H1 (cell line): ENCODE data around the gene CDR2L. TPM values are rescaled to one million over a fixed set of nuclear protein-coding genes. Genes with fewer than 3 reads are reported as not detected.

Source experiments
- CTCF ChIA-PET: fragments of 300-600 bp; sonication (Branson Sonifier 250); formaldehyde crosslinking; loops from one replicate; lab custom pipeline; 2021; ENCODE audit not compliant: partially characterized antibody; lab: Charles Lee
- POLR2A ChIA-PET: fragments of 300-600 bp; sonication (Branson Sonifier 250); formaldehyde crosslinking; loops from one replicate; lab custom pipeline; 2021; ENCODE audit warnings: inconsistent platforms; ENCODE audit not compliant: partially characterized antibody; lab: Charles Lee
- DNase-seq, 2 experiments: peaks; one replicate each; pipeline versions ENCODE4 v3.0.0 to v3.0.0-alpha.2; 2010 to 2022; ENCODE audit warnings: low spot score in 2 of 2, low read depth in 1 of 2, mixed read lengths in 1 of 2
- FAIRE-seq: peaks from 2 replicates; lab custom pipeline; 2011; peaks lifted over from hg19 to GRCh38; lab: Jason Lieb, UNC
- H2AFZ ChIP-seq: 2 replicates; pipeline ENCODE4 v1.8.1; 2012; ENCODE audit warnings: low read length, inconsistent platforms
- H2AK5ac ChIP-seq: 2 replicates; pipeline ENCODE4 v1.6.1; 2013; ENCODE audit warnings: low read depth, low read length
- H2BK120ac ChIP-seq: replicated peaks from 2 replicates; pipeline ENCODE3; 2013; ENCODE audit warnings: low read depth, low read length, inconsistent platforms
- H2BK12ac ChIP-seq: 2 replicates; pipeline ENCODE4 v1.6.1; 2013; ENCODE audit warnings: low read depth, low read length
- H2BK15ac ChIP-seq: 2 replicates; pipeline ENCODE4 v1.6.1; 2013; ENCODE audit warnings: low read length
- H2BK20ac ChIP-seq: 2 replicates; pipeline ENCODE4 v1.6.1; 2013; ENCODE audit warnings: low read length
- H2BK5ac ChIP-seq: 2 replicates; pipeline ENCODE4 v1.6.1; 2013; ENCODE audit warnings: low read depth, low read length
- H3K14ac ChIP-seq: 2 replicates; pipeline ENCODE4 v1.6.1; 2013; ENCODE audit warnings: inconsistent platforms; ENCODE audit not compliant: insufficient read length
- H3K18ac ChIP-seq: 2 replicates; pipeline ENCODE4 v1.6.1; 2013; ENCODE audit warnings: low read length; ENCODE audit errors: extremely low read depth
- H3K23ac ChIP-seq: 2 replicates; pipeline ENCODE4 v1.6.1; 2013; ENCODE audit warnings: inconsistent platforms; ENCODE audit not compliant: insufficient read length
- H3K23me2 ChIP-seq: 2 replicates; pipeline ENCODE4 v1.6.1; 2013; ENCODE audit warnings: low read depth, low read length
- H3K27ac ChIP-seq: 2 replicates; pipeline ENCODE4 v1.6.1; 2011; ENCODE audit warnings: low read depth, low read length, inconsistent platforms
- H3K27me3 ChIP-seq, 4 experiments: replicated peaks in 1 of 4; 1 replicate in 1 of 4; 2 replicates in 3 of 4; pipeline versions ENCODE4 v1.6.1 to v1.8.1; 2011 to 2013; ENCODE audit warnings: low read length in 3 of 4, mild to moderate bottlenecking in 3 of 4, inconsistent platforms in 2 of 4, mixed read lengths in 2 of 4, moderate library complexity in 1 of 4; ENCODE audit not compliant: control insufficient read depth in 3 of 4, insufficient read depth in 3 of 4; ENCODE audit errors: extremely low read depth in 1 of 4
- H3K36me3 ChIP-seq, 4 experiments: 2 replicates each; pipeline versions ENCODE4 v1.6.1 to v1.8.1; 2011 to 2013; ENCODE audit warnings: mild to moderate bottlenecking in 4 of 4, low read length in 3 of 4, moderate library complexity in 2 of 4, control low read depth in 1 of 4, inconsistent platforms in 1 of 4; ENCODE audit not compliant: insufficient read depth in 4 of 4, control insufficient read depth in 2 of 4
- H3K4ac ChIP-seq: replicated peaks from 2 replicates; pipeline ENCODE3; 2013; ENCODE audit warnings: low read length, low read depth, mixed read lengths, inconsistent platforms; ENCODE audit not compliant: insufficient read length
- H3K4me1 ChIP-seq, 4 experiments: replicated peaks in 1 of 4; 1 replicate in 1 of 4; 2 replicates in 3 of 4; pipeline versions ENCODE4 v1.6.1 to v1.8.1; 2011 to 2013; ENCODE audit warnings: low read length in 3 of 4, inconsistent platforms in 2 of 4, mixed read lengths in 1 of 4; ENCODE audit not compliant: insufficient read depth in 4 of 4, control insufficient read depth in 3 of 4
- H3K4me2 ChIP-seq, 2 experiments: 2 replicates each; pipeline versions ENCODE4 v1.6.1 to v1.8.1; 2011 to 2013; ENCODE audit warnings: low read depth in 2 of 2, low read length in 2 of 2, control low read depth in 1 of 2, inconsistent platforms in 1 of 2, mild to moderate bottlenecking in 1 of 2; ENCODE audit not compliant: insufficient read depth in 1 of 2
- H3K4me3 ChIP-seq, 4 experiments: fragments of 200-600, 300-600 bp in 1 of 4; sonication (generic), shearing (Covaris generic), sonication (Bioruptor Twin) in 1 of 4; 2 replicates each; pipeline versions ENCODE4 v1.5.1 to v1.8.1; 2011 to 2016; ENCODE audit warnings: low read length in 4 of 4, low read depth in 3 of 4, control low read depth in 2 of 4, inconsistent platforms in 2 of 4, mild to moderate bottlenecking in 2 of 4, mixed read lengths in 1 of 4, moderate library complexity in 1 of 4; ENCODE audit not compliant: insufficient read depth in 2 of 4; ENCODE audit errors: extremely low read depth in 1 of 4
- H3K56ac ChIP-seq: replicated peaks from 2 replicates; pipeline ENCODE3; 2013; ENCODE audit warnings: low read depth, mild to moderate bottlenecking, mixed read lengths, low read length, inconsistent platforms; ENCODE audit not compliant: insufficient read length
- H3K79me1 ChIP-seq: 2 replicates; pipeline ENCODE4 v1.6.1; 2013; ENCODE audit warnings: low read depth, low read length, control low read depth
- H3K79me2 ChIP-seq, 2 experiments: 2 replicates each; pipeline versions ENCODE4 v1.6.1 to v1.8.1; 2012 to 2013; ENCODE audit warnings: low read length in 2 of 2, mild to moderate bottlenecking in 2 of 2, inconsistent platforms in 1 of 2; ENCODE audit not compliant: insufficient read depth in 2 of 2, control insufficient read depth in 1 of 2
- H3K9ac ChIP-seq, 4 experiments: replicated peaks in 1 of 4; 1 replicate in 1 of 4; 2 replicates in 3 of 4; pipeline versions ENCODE4 v1.6.1 to v1.8.1; 2011 to 2013; ENCODE audit warnings: low read depth in 3 of 4, low read length in 3 of 4, control low read depth in 2 of 4, mild to moderate bottlenecking in 2 of 4, moderate library complexity in 2 of 4, inconsistent platforms in 1 of 4; ENCODE audit errors: extremely low read depth in 1 of 4
- H3K9me3 ChIP-seq, 2 experiments: 2 replicates each; pipeline versions ENCODE4 v1.6.1 to v1.8.1; 2012 to 2013; ENCODE audit warnings: mild to moderate bottlenecking in 2 of 2, moderate library complexity in 2 of 2, control low read depth in 1 of 2, inconsistent platforms in 1 of 2, low read depth in 1 of 2, low read length in 1 of 2, mixed read lengths in 1 of 2; ENCODE audit not compliant: insufficient read depth in 2 of 2
- H4K20me1 ChIP-seq, 2 experiments: replicated peaks in 1 of 2; 2 replicates each; pipeline versions ENCODE3 to v1.8.1; 2011 to 2013; ENCODE audit warnings: inconsistent platforms in 2 of 2, low read length in 2 of 2, mild to moderate bottlenecking in 1 of 2; ENCODE audit not compliant: insufficient read depth in 2 of 2, control insufficient read depth in 1 of 2
- H4K5ac ChIP-seq: 2 replicates; pipeline ENCODE4 v1.6.1; 2013; ENCODE audit warnings: low read length, low read depth, mixed read lengths, inconsistent platforms; ENCODE audit not compliant: insufficient read length
- H4K8ac ChIP-seq: 2 replicates; pipeline ENCODE4 v1.8.0; 2013; ENCODE audit warnings: mild to moderate bottlenecking, moderate library complexity, low read length, inconsistent platforms; ENCODE audit not compliant: insufficient read depth; ENCODE audit errors: extremely low read depth
- H4K91ac ChIP-seq: replicated peaks from 2 replicates; pipeline ENCODE3; 2013; ENCODE audit warnings: low read length, mixed read lengths, inconsistent platforms; ENCODE audit not compliant: insufficient read length
- CHD2 ChIP-seq: IDR thresholded peaks from 2 replicates; pipeline ENCODE4 v1.6.1; 2012; ENCODE audit warnings: low read length, improper control_type of control experiment
- CTBP2 ChIP-seq: IDR thresholded peaks from 2 replicates; pipeline ENCODE4 v1.7.0; 2011; ENCODE audit warnings: borderline replicate concordance, mild to moderate bottlenecking, moderate library complexity, mixed read lengths, low read length; ENCODE audit not compliant: insufficient read depth, insufficient read length
- FOSL1 ChIP-seq: IDR thresholded peaks from 2 replicates; pipeline ENCODE4 v1.6.1; 2011; ENCODE audit warnings: mild to moderate bottlenecking, low read depth, low read length, moderate library complexity; ENCODE audit not compliant: insufficient read depth
- HDAC2 ChIP-seq, 2 experiments: fragments of 300-600 bp in 1 of 2; sonication (generic) in 1 of 2; IDR thresholded peaks; 2 replicates each; pipeline ENCODE4 v1.6.1; 2011 to 2012; ENCODE audit warnings: low read depth in 2 of 2, low read length in 2 of 2, mild to moderate bottlenecking in 2 of 2, moderate library complexity in 2 of 2, borderline replicate concordance in 1 of 2, inconsistent platforms in 1 of 2
- HDAC6 ChIP-seq: IDR thresholded peaks from one replicate; pipeline ENCODE4 v1.7.1; 2012; ENCODE audit warnings: low read depth, mild to moderate bottlenecking, inconsistent platforms, low read length, moderate library complexity
- JUN ChIP-seq: IDR thresholded peaks from 2 replicates; pipeline ENCODE4 v1.6.1; 2011; ENCODE audit warnings: low read depth, mild to moderate bottlenecking, improper control_type of control experiment, low read length
- MAFK ChIP-seq: IDR thresholded peaks from 2 replicates; pipeline ENCODE4 v1.6.1; 2012; ENCODE audit warnings: low read depth, mild to moderate bottlenecking, improper control_type of control experiment, low read length
- SP4 ChIP-seq: IDR thresholded peaks from 2 replicates; pipeline ENCODE4 v1.6.1; 2012; ENCODE audit warnings: low read length, inconsistent platforms
- SUZ12 ChIP-seq: fragments of 200-600 bp; sonication (generic); IDR thresholded peaks from 2 replicates; pipeline ENCODE4 v1.6.1; 2012; ENCODE audit warnings: mild to moderate bottlenecking, inconsistent platforms, low read length, moderate library complexity, mixed read lengths
- WGBS, 2 experiments: shearing (Covaris generic) in 1 of 2; methylation state at CpG; one replicate each; pipeline versions ENCODE4 v1.1.6 to v1.1.7; 2013 to 2015; ENCODE audit warnings: low lambda C conversion rate in 2 of 2, mixed read lengths in 2 of 2, inconsistent platforms in 1 of 2, low coverage in 1 of 2, missing lambda C conversion rate in 1 of 2; ENCODE audit not compliant: insufficient replicate concordance in 2 of 2, insufficient coverage in 1 of 2, insufficient read length in 1 of 2; ENCODE audit errors: extremely low coverage in 1 of 2, missing lambda C conversion rate in 1 of 2; 5-methylcytosine and 5-hydroxymethylcytosine counted together
- polyA plus RNA-seq, 7 experiments: library from polyadenylated mRNA; depleted of rRNA in 3 of 7; stranded (reverse) in 5 of 7; unstranded in 2 of 7; fragments of >200 nt in 5 of 7; fragments of 200-250 nt in 2 of 7; gene quantifications; 1 replicate in 5 of 7; 2 replicates in 1 of 7; 4 replicates in 1 of 7; pipeline versions ENCODE4 v1.2.1 to v1.2.3, GENCODE V29; 2011 to 2013; ENCODE audit warnings: missing spikeins in 2 of 7, mixed read lengths in 2 of 7
- total RNA-seq: library from RNA; stranded (reverse); fragmentation: NEBNext Ultra II Directional; extraction: Animal tissue kit (Norgen Biotek cat#: 25700); gene quantifications from 2 replicates; pipeline ENCODE4 v1.2.1, GENCODE V29; 2021
- TF ChIP-seq, protein P1 (sequence below): IDR thresholded peaks from 2 replicates; pipeline ENCODE4 v1.6.1; 2012; ENCODE audit warnings: inconsistent platforms
- TF ChIP-seq, protein P2 (sequence below): IDR thresholded peaks from 2 replicates; pipeline ENCODE4 v1.6.1; 2012; ENCODE audit warnings: inconsistent platforms

Gene CDR2L
- total and polyA plus RNA-seq, 2 of the 8 experiments (the other 6 are each of a cell fraction or from before 2014, with no cell fraction given): 20.4 to 38.1 TPM

DNA sequence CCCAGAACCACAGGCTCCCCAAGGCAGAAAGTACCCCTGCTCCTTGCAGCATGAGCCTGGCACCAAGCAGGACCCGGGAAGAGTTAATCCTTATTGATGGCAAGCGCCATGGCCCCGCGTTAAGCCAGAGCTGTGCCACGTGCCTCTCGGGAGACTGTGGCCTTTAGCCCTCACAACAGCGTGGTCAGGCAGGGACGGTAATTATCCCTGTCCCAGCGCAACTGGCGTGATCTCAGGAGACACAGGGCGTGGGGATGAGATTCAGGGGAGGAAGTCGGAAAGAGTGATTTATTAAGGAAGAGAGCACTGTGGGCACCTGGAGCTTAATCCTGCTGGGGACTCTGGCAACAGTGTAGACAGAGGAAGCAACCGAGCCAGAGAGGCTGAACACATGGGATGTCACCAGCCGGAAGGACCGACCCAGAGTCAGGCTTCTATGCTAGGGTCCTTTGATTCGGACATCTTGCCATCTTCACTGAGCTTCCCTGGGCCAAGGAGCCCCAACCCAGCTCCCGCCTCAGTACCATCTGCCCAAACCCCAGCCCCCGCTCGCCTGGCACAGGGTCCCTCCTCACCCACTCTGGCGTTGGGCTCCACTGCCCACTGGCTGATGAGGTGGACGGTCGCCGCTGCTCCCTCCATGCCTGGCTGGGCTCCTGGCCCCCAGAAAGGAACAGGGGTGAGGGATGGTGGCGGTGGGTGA, 34.9 kb upstream of the CDR2L start:
- Histone ChIP-seq H3K79me2 (no peaks in the 10 kb centered on the region), H3K27ac (no peak overlapping the region), H3K56ac (no peak overlapping the region), H3K18ac (peak overlapping the region; percentile 78), H2BK15ac (no peak overlapping the region), H3K27me3 (0 out of 7 replicates have a peak, but pooled peaks cover 0 to 3% (median 0%) of the 10 kb centered on the region in 4 experiments), H4K91ac (no peak overlapping the region), H3K4me2 (no peak overlapping the region; a peak in 1 of 4 replicates), H4K5ac (no peak overlapping the region), H2BK12ac (peak overlapping the region; percentile 60; the same call in 1 of the 2 replicates), H3K23me2 (no peaks in the 10 kb centered on the region), H2BK120ac (no peak overlapping the region), H2BK20ac (no peak overlapping the region), H2AK5ac (peak overlapping the region; percentile 75; the same call in 1 of the 2 replicates), H3K4me3 (no peak overlapping the region), H3K4ac (no peak overlapping the region), H3K9ac (no peak overlapping the region), H3K14ac (no peak overlapping the region), H3K4me1 (peaks cover 0 to 5% (median 2%) of the 10 kb centered on the region in 4 experiments; a peak in 2 of 7 replicates), H3K36me3 (no peaks in the 10 kb centered on the region), H2BK5ac (no peak overlapping the region), H2AFZ (no peak overlapping the region), H3K9me3 (no peaks in the 10 kb centered on the region), H3K79me1 (no peaks in the 10 kb centered on the region; the same call in 1 of the 2 replicates), H4K8ac (no peak overlapping the region), H4K20me1 (peaks cover 0 to 2% of the 10 kb centered on the region in 2 experiments), H3K23ac (no peak overlapping the region)
- FAIRE-seq (no peak), DNase-seq (no peak)
- POLR2A ChIA-PET: interaction anchor here (0.7 to 1.4 kb wide), 3 partner anchors 23 to 135 kb away, joined by 3 to 4 read pairs (median 3); partner anchors contain the start of gene SLC16A5
- 81% methylated on average over 23 of the region's 24 CpGs; no CpG with 5 or more reads in 1 of the 2 experiments for WGBS, 2 experiments
- CTCF ChIA-PET: interaction anchor here (0.5 to 49.9 kb wide), 6 partner anchors 1 to 109 kb away, joined by 3 to 1072 read pairs (median 175); partner anchors contain the start of genes MRPL58, OTOP2, OTOP3 and USH1G
- TF ChIP-seq MAFK: no peak
- TF ChIP-seq CTBP2: no peak
- TF ChIP-seq CHD2: no peak
- TF ChIP-seq HDAC6: no peak
- TF ChIP-seq FOSL1: no peak
- TF ChIP-seq SP4: no peak
- TF ChIP-seq, protein P1, sequence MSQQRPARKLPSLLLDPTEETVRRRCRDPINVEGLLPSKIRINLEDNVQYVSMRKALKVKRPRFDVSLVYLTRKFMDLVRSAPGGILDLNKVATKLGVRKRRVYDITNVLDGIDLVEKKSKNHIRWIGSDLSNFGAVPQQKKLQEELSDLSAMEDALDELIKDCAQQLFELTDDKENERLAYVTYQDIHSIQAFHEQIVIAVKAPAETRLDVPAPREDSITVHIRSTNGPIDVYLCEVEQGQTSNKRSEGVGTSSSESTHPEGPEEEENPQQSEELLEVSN: no peak; the same call in 1 of the 2 replicates
- TF ChIP-seq, protein P2, sequence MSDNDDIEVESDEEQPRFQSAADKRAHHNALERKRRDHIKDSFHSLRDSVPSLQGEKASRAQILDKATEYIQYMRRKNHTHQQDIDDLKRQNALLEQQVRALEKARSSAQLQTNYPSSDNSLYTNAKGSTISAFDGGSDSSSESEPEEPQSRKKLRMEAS: no peak
- no peak for TF ChIP-seq SUZ12
- TF ChIP-seq HDAC2 (IDR thresholded peaks at IDR 0.05; ENCODE audit: borderline replicate concordance in 1 of 2, low read depth in 2 of 2, low read length in 2 of 2): no peak
- no peak for TF ChIP-seq JUN
